ENCODE results near the gene SLC6A9.
A peak's percentile ranks its signal among the peaks of the same experiment; 100 is the strongest.

Gene SLC6A9

GRCh38 chr1:43971336-43971980 lies 59.8 kb downstream of the SLC6A9 start:
- DNase-seq (ENCODE audit: low read depth in 1 of 2, low spot score in 1 of 2): no peak

GRCh38 chr1:43970911-43971310 lies 60.4 kb downstream of the SLC6A9 start:
- no peak for DNase-seq (ENCODE audit: low read depth in 1 of 2, low spot score in 1 of 2)

GRCh38 chr1:43970502-43970901 lies 60.8 kb downstream of the SLC6A9 start:
- no peak for DNase-seq (ENCODE audit: low read depth in 1 of 2, low spot score in 1 of 2)

GRCh38 chr1:43969746-43970466 lies 61.4 kb downstream of the SLC6A9 start, which contains the start of gene DPH2:
Gene DPH2 (plus strand): TSS chr1:43970010. CDS start chr1:43970176, 166 bp downstream.
- DNase-seq (ENCODE audit: low read depth in 1 of 2, low spot score in 1 of 2): peak; percentile 85 to 89

GRCh38 chr1:43969416-43969745 lies 61.9 kb downstream of the SLC6A9 start:
- no peak for DNase-seq (ENCODE audit: low read depth in 1 of 2, low spot score in 1 of 2)

GRCh38 chr1:43968348-43968948 lies 62.8 kb downstream of the SLC6A9 start:
- DNase-seq (ENCODE audit: low read depth in 1 of 2, low spot score in 1 of 2): no peak

- no peak for DNase-seq (ENCODE audit: low read depth in 1 of 2, low spot score in 1 of 2)
These were observed 65.9 kb downstream of the SLC6A9 start for GRCh38 chr1:43965316-43965715.

- DNase-seq (ENCODE audit: low read depth in 1 of 2, low spot score in 1 of 2): no peak
These were observed 67.4 kb downstream of the SLC6A9 start for GRCh38 chr1:43963890-43964289.

- DNase-seq (ENCODE audit: low read depth in 1 of 2, low spot score in 1 of 2): no peak
These were observed 68.3 kb downstream of the SLC6A9 start for GRCh38 chr1:43963006-43963405.

- DNase-seq (ENCODE audit: low read depth in 1 of 2, low spot score in 1 of 2): no peak
These were observed 68.9 kb downstream of the SLC6A9 start for GRCh38 chr1:43962324-43962723.

GRCh38 chr1:43961692-43962091 lies 69.6 kb downstream of the SLC6A9 start:
- DNase-seq (ENCODE audit: low read depth in 1 of 2, low spot score in 1 of 2): no peak

GRCh38 chr1:43960798-43961197 lies 70.5 kb downstream of the SLC6A9 start:
- no peak for DNase-seq (ENCODE audit: low read depth in 1 of 2, low spot score in 1 of 2)

GRCh38 chr1:43958351-43959255 lies 72.7 kb downstream of the SLC6A9 start:
- no peak for DNase-seq (ENCODE audit: low read depth in 1 of 2, low spot score in 1 of 2)

- DNase-seq (ENCODE audit: low read depth in 1 of 2, low spot score in 1 of 2): no peak
These were observed 73.7 kb downstream of the SLC6A9 start for GRCh38 chr1:43957407-43958040.

- DNase-seq (ENCODE audit: low read depth in 1 of 2, low spot score in 1 of 2): no peak
These were observed 75.0 kb downstream of the SLC6A9 start for GRCh38 chr1:43956234-43956633.

GRCh38 chr1:43954036-43954435 lies 77.2 kb downstream of the SLC6A9 start:
- DNase-seq (ENCODE audit: low read depth in 1 of 2, low spot score in 1 of 2): no peak

- no peak for DNase-seq (ENCODE audit: low read depth in 1 of 2, low spot score in 1 of 2)
These were observed 77.9 kb downstream of the SLC6A9 start for GRCh38 chr1:43953361-43953760.

- no peak for DNase-seq (ENCODE audit: low read depth in 1 of 2, low spot score in 1 of 2)
These were observed 78.4 kb downstream of the SLC6A9 start for GRCh38 chr1:43952731-43953346.

GRCh38 chr1:43951021-43951985 lies 80.0 kb downstream of the SLC6A9 start:
- no peak for DNase-seq (ENCODE audit: low read depth in 1 of 2, low spot score in 1 of 2)
